WTC11 (cell line): ENCODE data around the gene MCOLN1. TPM values are rescaled to one million over a fixed set of nuclear protein-coding genes. Genes with fewer than 3 reads are reported as not detected.

Experiments
- AFF4 ChIP-seq: sonication (generic); formaldehyde crosslinking; IDR thresholded peaks from 2 replicates; pipeline ENCODE4 v1.8.1; 2023; ENCODE audit warnings: mild to moderate bottlenecking, missing genetic modification reagents, borderline replicate concordance
- ATF2 ChIP-seq: sonication (generic); formaldehyde crosslinking; IDR thresholded peaks from 2 replicates; pipeline ENCODE4 v1.8.1; 2022; ENCODE audit warnings: low read depth, missing genetic modification reagents, borderline replicate concordance
- E2F4 ChIP-seq: sonication (generic); formaldehyde crosslinking; IDR thresholded peaks from 2 replicates; pipeline ENCODE4 v1.8.1; 2022; ENCODE audit warnings: low read depth, mild to moderate bottlenecking, moderate library complexity, missing genetic modification reagents, borderline replicate concordance
- ELF4 ChIP-seq: sonication (generic); formaldehyde crosslinking; IDR thresholded peaks from 2 replicates; pipeline ENCODE4 v1.8.1; 2022; ENCODE audit warnings: low read depth, mild to moderate bottlenecking, moderate library complexity, missing genetic modification reagents
- ESRRA ChIP-seq: sonication (generic); formaldehyde crosslinking; IDR thresholded peaks from 2 replicates; pipeline ENCODE4 v1.8.1; 2022; ENCODE audit warnings: mild to moderate bottlenecking, missing genetic modification reagents, borderline replicate concordance
- FOXJ3 ChIP-seq: sonication (generic); formaldehyde crosslinking; IDR thresholded peaks from 2 replicates; pipeline ENCODE4 v1.9.0; 2021; ENCODE audit warnings: missing genetic modification reagents, mild to moderate bottlenecking, borderline replicate concordance
- GABPB1 ChIP-seq: sonication (generic); formaldehyde crosslinking; IDR thresholded peaks from 2 replicates; pipeline ENCODE4 v1.8.1; 2023; ENCODE audit warnings: mild to moderate bottlenecking, missing genetic modification reagents
- HMGXB4 ChIP-seq: sonication (generic); formaldehyde crosslinking; IDR thresholded peaks from 2 replicates; pipeline ENCODE4 v1.8.1; 2023; ENCODE audit warnings: mild to moderate bottlenecking, moderate library complexity, missing genetic modification reagents
- JAZF1 ChIP-seq: fragments of 250-450 bp; sonication (Bioruptor Pico); IDR thresholded peaks from 2 replicates; pipeline ENCODE4 v1.9.0; 2021; ENCODE audit warnings: moderate library complexity, mild to moderate bottlenecking, inconsistent platforms
- NFE2L1 ChIP-seq: sonication (generic); formaldehyde crosslinking; IDR thresholded peaks from 2 replicates; pipeline ENCODE4 v1.8.1; 2023; ENCODE audit warnings: missing genetic modification reagents
- OVOL2 ChIP-seq: fragments of 250-450 bp; sonication (Bioruptor Pico); IDR thresholded peaks from 2 replicates; pipeline ENCODE4 v1.9.0; 2021; ENCODE audit warnings: mild to moderate bottlenecking, borderline replicate concordance
- SMAD3 ChIP-seq: sonication (generic); formaldehyde crosslinking; IDR thresholded peaks from 2 replicates; pipeline ENCODE4 v1.8.0; 2022; ENCODE audit warnings: missing genetic modification reagents, mild to moderate bottlenecking, borderline replicate concordance
- SMAD4 ChIP-seq: sonication (generic); formaldehyde crosslinking; IDR thresholded peaks from 2 replicates; pipeline ENCODE4 v1.8.0; 2022; ENCODE audit warnings: mild to moderate bottlenecking, missing genetic modification reagents
- TCF7 ChIP-seq: sonication (generic); formaldehyde crosslinking; IDR thresholded peaks from 2 replicates; pipeline ENCODE4 v1.8.0; 2022; ENCODE audit warnings: mild to moderate bottlenecking, low read depth, missing genetic modification reagents, moderate library complexity
- TEAD4 ChIP-seq: sonication (generic); formaldehyde crosslinking; IDR thresholded peaks from 2 replicates; pipeline ENCODE4 v1.8.0; 2022; ENCODE audit warnings: mild to moderate bottlenecking, missing genetic modification reagents
- TP53 ChIP-seq: sonication (generic); formaldehyde crosslinking; IDR thresholded peaks from 2 replicates; pipeline ENCODE4 v1.8.1; 2023; ENCODE audit warnings: mild to moderate bottlenecking, missing genetic modification reagents
- ZNF281 ChIP-seq: sonication (generic); formaldehyde crosslinking; IDR thresholded peaks from 2 replicates; pipeline ENCODE4 v1.8.0; 2023; ENCODE audit warnings: mild to moderate bottlenecking, missing genetic modification reagents
- total RNA-seq: library from RNA; stranded (reverse); gene quantifications from 3 replicates; pipeline ENCODE4 v1.2.3, GENCODE V29; 2021

The MCOLN1 gene
- total RNA-seq, 1 experiment from 2014 or later: 19.7 TPM

- TF ChIP-seq AFF4 (no peak), ZNF281 (CRISPR knock-in tag) (no peak), SMAD4 (CRISPR knock-in tag) (no peak), GABPB1 (CRISPR knock-in tag) (no peak), E2F4 (CRISPR knock-in tag) (0 out of 2 replicates have a peak, but pooled peaks have one; percentile 50), NFE2L1 (CRISPR knock-in tag) (0 out of 2 replicates have a peak, but pooled peaks have one; percentile 28), FOXJ3 (CRISPR knock-in tag) (no peak), JAZF1 (CRISPR knock-in tag) (no peak), SMAD3 (no peak), ELF4 (CRISPR knock-in tag) (no peak), TCF7 (CRISPR knock-in tag) (no peak), TEAD4 (CRISPR knock-in tag) (no peak), OVOL2 (CRISPR knock-in tag) (no peak), ATF2 (CRISPR knock-in tag) (no peak), TP53 (CRISPR knock-in tag) (no peak), HMGXB4 (no peak), ESRRA (no peak)
Observed at GRCh38 chr19:7554565-7554964, 32.1 kb downstream of the MCOLN1 start (continued).
